GM12874 (cell line): Measurements from ENCODE around the gene SAPCD1.

Experiments used
- CTCF ChIP-seq: IDR thresholded peaks from 2 replicates; pipeline ENCODE4 v1.5.1; 2011; ENCODE audit warnings: low read depth, mild to moderate bottlenecking, control low read depth, low read length, moderate library complexity; ENCODE audit not compliant: insufficient read depth

Gene SAPCD1

GRCh38 chr6:31795616-31796298 lies 33.3 kb downstream of the SAPCD1 start, which contains the start of gene VARS1:
TSS of gene VARS1 (minus strand) at chr6:31795752. CDS start at chr6:31795217, 535 bp downstream.
- TF ChIP-seq CTCF, result peak; percentile 94

GRCh38 chr6:31796993-31797385 lies 34.5 kb downstream of the SAPCD1 start:
- no peak for TF ChIP-seq CTCF

- TF ChIP-seq CTCF, result no peak
Observed at GRCh38 chr6:31797588-31797987, 35.1 kb downstream of the SAPCD1 start.

- no peak for TF ChIP-seq CTCF
Observed at GRCh38 chr6:31799781-31800180, 37.3 kb downstream of the SAPCD1 start.

GRCh38 chr6:31805939-31806469 lies 43.5 kb downstream of the SAPCD1 start:
- no peak for TF ChIP-seq CTCF

- peak; percentile 28; the same call in 1 of the 2 replicates for TF ChIP-seq CTCF
Observed at GRCh38 chr6:31806470-31807272, 44.2 kb downstream of the SAPCD1 start, which contains the start of gene LSM2. TSS of gene LSM2 (minus strand) at chr6:31806966. CDS start at chr6:31806757, 209 bp downstream.

- TF ChIP-seq CTCF, result no peak
Observed at GRCh38 chr6:31811645-31812044, 49.2 kb downstream of the SAPCD1 start.
